Esophagus muscularis mucosa (tissue), 4 donors: ENCODE measurements around the gene MTREX. TPM values are rescaled to one million over a fixed set of nuclear protein-coding genes. Genes with fewer than 3 reads are reported as not detected.
A peak's percentile ranks its signal among the peaks of the same experiment; 100 is the strongest.

ENCODE experiments used
- DNase-seq: peaks from one replicate; pipeline ENCODE4 v3.0.0-alpha.2; 2017; ENCODE audit errors: extremely low spot score
- H3K27ac ChIP-seq, 4 donors: fragments of 200-600 bp; sonication (generic); replicated peaks in 1 of 4; 1 replicate in 3 of 4; 2 replicates in 1 of 4; pipeline ENCODE4 v1.5.1; 2016 to 2019; ENCODE audit warnings: mild to moderate bottlenecking in 1 of 4
- H3K27me3 ChIP-seq, 4 donors: fragments of 200-600 bp; sonication (generic); one replicate each; pipeline versions ENCODE4 v1.5.1 to v1.6.0; 2016 to 2019
- H3K36me3 ChIP-seq, 4 donors: fragments of 200-600 bp; sonication (generic); one replicate each; pipeline ENCODE4 v1.5.1; 2016 to 2019
- H3K4me1 ChIP-seq, 4 donors: fragments of 200-600 bp; sonication (generic); one replicate each; pipeline ENCODE4 v1.5.1; 2016 to 2019
- H3K4me3 ChIP-seq, 4 donors: fragments of 200-600 bp; sonication (generic); 1 replicate in 2 of 4; 2 replicates in 2 of 4; pipeline ENCODE4 v1.5.1; 2016 to 2019; ENCODE audit warnings: mild to moderate bottlenecking in 4 of 4, moderate library complexity in 1 of 4
- H3K9me3 ChIP-seq, 4 donors: fragments of 200-600 bp; sonication (generic); 1 replicate in 3 of 4; 2 replicates in 1 of 4; pipeline ENCODE4 v1.5.1; 2016 to 2019
- EP300 ChIP-seq: sonication (generic); formaldehyde crosslinking; IDR thresholded peaks from one replicate; pipeline ENCODE4 v1.6.1; 2017; ENCODE audit warnings: antibody characterized with exemption
- POLR2A ChIP-seq: fragments of 450-650 bp; IDR thresholded peaks from one replicate; pipeline ENCODE4 v1.6.1; 2017; ENCODE audit warnings: antibody characterized with exemption, moderate library complexity, mild to moderate bottlenecking, low read depth
- POLR2AphosphoS5 ChIP-seq, 2 donors: sonication (generic); formaldehyde crosslinking; IDR thresholded peaks; one replicate each; pipeline ENCODE4 v1.6.1; 2017; ENCODE audit warnings: antibody characterized with exemption in 2 of 2
- WGBS: methylation state at CpG from one replicate; pipeline ENCODE4 v1.1.5; 2018; 5-methylcytosine and 5-hydroxymethylcytosine counted together
- intact Hi-C: fragments of 100-400 bp; cut with DNase I; formaldehyde crosslinking; loops from one replicate; pipeline ENCODE4 v1.15.1; 2023
- total RNA-seq, 4 donors: library from RNA; depleted of rRNA; stranded (reverse); fragments of >200 nt; gene quantifications; one replicate each; pipeline versions ENCODE4 v1.1.0 to v1.2.1, GENCODE V29; 2016
- TF ChIP-seq, protein P1 (sequence below), 3 experiments: fragments of 200-600 bp in 2 of 3; fragments of 450-650 bp in 1 of 3; sonication (generic) in 2 of 3; IDR thresholded peaks; one replicate each; pipeline ENCODE4 v1.5.1; 2017 to 2019; ENCODE audit warnings: antibody characterized with exemption in 3 of 3, mild to moderate bottlenecking in 2 of 3, moderate library complexity in 1 of 3

MTREX gene
- total RNA-seq, 4 donors from 2014 or later: 53.7 to 64.0 (median 62.3) TPM

DNA sequence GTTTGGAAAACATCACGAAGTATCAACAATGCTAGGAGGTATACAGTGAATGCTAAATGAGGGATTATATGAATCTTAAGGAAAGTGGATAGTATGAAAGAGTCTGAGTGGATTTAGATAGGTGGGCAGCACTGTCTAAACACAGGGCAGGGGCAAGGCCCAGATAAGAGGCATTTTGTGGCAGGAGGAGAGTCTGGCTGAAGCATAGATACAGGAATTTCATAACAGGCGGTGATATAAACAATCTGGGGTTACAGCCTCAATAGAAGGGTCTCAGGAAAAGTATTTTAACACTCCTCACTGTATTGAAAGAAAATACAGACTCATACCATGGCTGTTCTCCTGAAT, 130.0 kb downstream of the MTREX start:
- WGBS: 72% methylated on average over 2 of the region's 2 CpGs
- DNase-seq: no peak
- Histone ChIP-seq H3K36me3 (peaks cover 0 to 34% (median 8%) of the 10 kb centered on the region in 4 donors), H3K4me1 (peaks cover 51 to 70% (median 63%) of the 10 kb centered on the region in 4 donors), H3K27ac (peak overlapping the region; percentile 88 to 89 (median 88)), H3K4me3 (no peak overlapping the region), H3K27me3 (no peaks in the 10 kb centered on the region), H3K9me3 (no peaks in the 10 kb centered on the region)
- intact Hi-C loops: loop anchor here (2.0 to 5.0 kb wide), 2 partner anchors 94 to 161 kb away; partner anchors contain the start of gene PLPP1
- TF ChIP-seq EP300: no peak
- no peak for TF ChIP-seq POLR2A
- TF ChIP-seq, protein P1, sequence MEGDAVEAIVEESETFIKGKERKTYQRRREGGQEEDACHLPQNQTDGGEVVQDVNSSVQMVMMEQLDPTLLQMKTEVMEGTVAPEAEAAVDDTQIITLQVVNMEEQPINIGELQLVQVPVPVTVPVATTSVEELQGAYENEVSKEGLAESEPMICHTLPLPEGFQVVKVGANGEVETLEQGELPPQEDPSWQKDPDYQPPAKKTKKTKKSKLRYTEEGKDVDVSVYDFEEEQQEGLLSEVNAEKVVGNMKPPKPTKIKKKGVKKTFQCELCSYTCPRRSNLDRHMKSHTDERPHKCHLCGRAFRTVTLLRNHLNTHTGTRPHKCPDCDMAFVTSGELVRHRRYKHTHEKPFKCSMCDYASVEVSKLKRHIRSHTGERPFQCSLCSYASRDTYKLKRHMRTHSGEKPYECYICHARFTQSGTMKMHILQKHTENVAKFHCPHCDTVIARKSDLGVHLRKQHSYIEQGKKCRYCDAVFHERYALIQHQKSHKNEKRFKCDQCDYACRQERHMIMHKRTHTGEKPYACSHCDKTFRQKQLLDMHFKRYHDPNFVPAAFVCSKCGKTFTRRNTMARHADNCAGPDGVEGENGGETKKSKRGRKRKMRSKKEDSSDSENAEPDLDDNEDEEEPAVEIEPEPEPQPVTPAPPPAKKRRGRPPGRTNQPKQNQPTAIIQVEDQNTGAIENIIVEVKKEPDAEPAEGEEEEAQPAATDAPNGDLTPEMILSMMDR (IDR thresholded peaks at IDR 0.05): no peak

- Histone ChIP-seq H3K27ac (peak overlapping the region; percentile 88 to 89 (median 88)), H3K4me1 (peaks cover 54 to 76% (median 69%) of the 10 kb centered on the region in 4 donors), H3K36me3 (peaks cover 0 to 30% (median 8%) of the 10 kb centered on the region in 4 donors), H3K9me3 (no peaks in the 10 kb centered on the region), H3K27me3 (no peaks in the 10 kb centered on the region), H3K4me3 (no peak overlapping the region)
- no peak for TF ChIP-seq POLR2A
- TF ChIP-seq POLR2AphosphoS5 (IDR thresholded peaks at IDR 0.05): peak; percentile 59 to 64
- no peak for DNase-seq
- intact Hi-C loops: loop anchor here (2.0 to 5.0 kb wide), 2 partner anchors 93 to 160 kb away; partner anchors contain the start of gene PLPP1
- whole genome bisulfite sequencing: 58% methylated on average over 4 of the region's 4 CpGs
Measured at GRCh38 chr5:55438998-55439397, 131.2 kb downstream of the MTREX start.

- peaks cover 0 to 26% (median 8%) of the 10 kb centered on the region in 4 donors for H3K36me3 ChIP-seq
- TF ChIP-seq POLR2AphosphoS5 (IDR thresholded peaks at IDR 0.05): peak; percentile 10 to 67
- TF ChIP-seq, protein P1 (IDR thresholded peaks at IDR 0.05): no peak
- no peak for TF ChIP-seq EP300
- DNase-seq: no peak
- H3K9me3 ChIP-seq: no peaks in the 10 kb centered on the region
- peaks cover 56 to 76% (median 69%) of the 10 kb centered on the region in 4 donors for H3K4me1 ChIP-seq
- no peak overlapping the region for H3K4me3 ChIP-seq
- intact Hi-C loops: no loop called here
- H3K27me3 ChIP-seq: no peaks in the 10 kb centered on the region
- H3K27ac ChIP-seq: peak overlapping the region; percentile 88 to 89 (median 88)
- WGBS: 57% methylated on average over 6 of the region's 6 CpGs
Measured at GRCh38 chr5:55440188-55440646, 132.4 kb downstream of the MTREX start.

DNA sequence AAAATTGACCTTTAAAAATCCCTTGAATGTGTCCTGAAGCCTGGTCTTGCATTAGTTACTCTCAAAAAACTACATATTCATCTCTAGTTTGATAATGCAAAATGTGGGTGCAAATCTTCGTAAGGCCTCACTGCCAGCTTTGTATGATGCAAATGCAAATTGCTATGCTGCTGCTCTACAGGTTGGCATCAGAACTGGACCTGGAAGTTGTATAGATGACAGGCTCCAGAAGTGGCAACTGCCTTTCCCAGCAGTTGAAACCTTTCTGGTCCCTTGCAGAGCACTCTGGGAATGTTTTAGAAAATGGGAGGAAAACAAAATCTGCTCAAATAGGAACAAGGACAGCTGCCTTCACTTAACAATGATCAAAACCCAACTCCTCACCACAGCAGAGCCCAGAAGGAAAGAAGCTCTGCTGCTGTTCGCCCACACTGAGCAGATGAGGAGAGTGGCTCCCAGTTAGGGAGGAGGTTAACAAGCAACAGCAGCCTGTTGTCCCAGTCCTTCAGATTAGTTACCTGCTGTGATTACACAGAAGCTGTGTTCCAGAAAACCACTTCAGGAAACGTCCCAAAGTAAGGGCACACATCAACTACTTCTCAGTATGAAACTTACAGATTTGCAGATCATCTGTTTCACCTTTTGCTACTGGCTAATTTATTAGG, 133.4 kb downstream of the MTREX start:
- Histone ChIP-seq H3K36me3 (peaks cover 0 to 21% (median 8%) of the 10 kb centered on the region in 4 donors), H3K4me3 (no peak overlapping the region), H3K27me3 (no peaks in the 10 kb centered on the region), H3K4me1 (peaks cover 56 to 77% (median 69%) of the 10 kb centered on the region in 4 donors), H3K9me3 (no peaks in the 10 kb centered on the region), H3K27ac (peak overlapping the region; percentile 88 to 89 (median 88))
- no peak for DNase-seq
- WGBS: 83% methylated on average over 3 of the region's 3 CpGs
- TF ChIP-seq EP300: no peak
- no peak for TF ChIP-seq POLR2A
- TF ChIP-seq POLR2AphosphoS5 (IDR thresholded peaks at IDR 0.05): no peak
- TF ChIP-seq, protein P1 (IDR thresholded peaks at IDR 0.05): no peak
- intact Hi-C loops: no loop called here

DNA sequence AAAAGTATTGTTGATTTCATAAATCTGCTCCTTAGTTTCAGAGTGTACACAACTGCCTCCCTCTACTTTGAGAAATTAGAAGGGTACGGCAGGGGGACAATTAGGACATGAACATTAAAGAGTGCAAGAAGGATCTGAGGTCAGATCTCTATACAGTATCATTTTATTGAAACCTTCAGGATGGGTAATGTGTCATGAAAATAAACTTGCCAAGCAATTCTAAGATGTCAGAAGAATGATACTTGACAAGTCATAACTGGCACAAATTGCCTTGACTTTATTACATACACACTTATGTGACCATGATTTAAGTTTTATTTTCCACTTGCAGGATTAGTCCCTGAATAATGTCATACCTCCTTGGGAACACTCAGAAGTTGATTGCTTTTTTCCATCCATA, 134.2 kb downstream of the MTREX start:
- H3K9me3 ChIP-seq: no peaks in the 10 kb centered on the region
- intact Hi-C loops: no loop called here
- H3K4me1 ChIP-seq: peaks cover 57 to 77% (median 70%) of the 10 kb centered on the region in 4 donors
- no peaks in the 10 kb centered on the region for H3K27me3 ChIP-seq
- peaks cover 0 to 15% (median 8%) of the 10 kb centered on the region in 4 donors for H3K36me3 ChIP-seq
- 80% methylated on average over 1 of the region's 1 CpG for WGBS
- peak overlapping the region; percentile 88 to 89 (median 88) for H3K27ac ChIP-seq
- H3K4me3 ChIP-seq: no peak overlapping the region
- TF ChIP-seq, protein P1 (IDR thresholded peaks at IDR 0.05): no peak
- TF ChIP-seq EP300 (no peak), POLR2A (no peak), POLR2AphosphoS5 (IDR thresholded peaks at IDR 0.05) (no peak)
- no peak for DNase-seq
